ENCODE results near the gene CHCHD10. TPM values are rescaled to one million over a fixed set of nuclear protein-coding genes. Genes with fewer than 3 reads are reported as not detected.

Gene CHCHD10
- 10.1 and 16.9 TPM in 2 replicates for polyA plus RNA-seq (2011; rRNA removed)
- 14.2 and 34.2 TPM in 2 replicates for polyA minus RNA-seq (2011; rRNA and poly(A)+ RNA removed)

DNA sequence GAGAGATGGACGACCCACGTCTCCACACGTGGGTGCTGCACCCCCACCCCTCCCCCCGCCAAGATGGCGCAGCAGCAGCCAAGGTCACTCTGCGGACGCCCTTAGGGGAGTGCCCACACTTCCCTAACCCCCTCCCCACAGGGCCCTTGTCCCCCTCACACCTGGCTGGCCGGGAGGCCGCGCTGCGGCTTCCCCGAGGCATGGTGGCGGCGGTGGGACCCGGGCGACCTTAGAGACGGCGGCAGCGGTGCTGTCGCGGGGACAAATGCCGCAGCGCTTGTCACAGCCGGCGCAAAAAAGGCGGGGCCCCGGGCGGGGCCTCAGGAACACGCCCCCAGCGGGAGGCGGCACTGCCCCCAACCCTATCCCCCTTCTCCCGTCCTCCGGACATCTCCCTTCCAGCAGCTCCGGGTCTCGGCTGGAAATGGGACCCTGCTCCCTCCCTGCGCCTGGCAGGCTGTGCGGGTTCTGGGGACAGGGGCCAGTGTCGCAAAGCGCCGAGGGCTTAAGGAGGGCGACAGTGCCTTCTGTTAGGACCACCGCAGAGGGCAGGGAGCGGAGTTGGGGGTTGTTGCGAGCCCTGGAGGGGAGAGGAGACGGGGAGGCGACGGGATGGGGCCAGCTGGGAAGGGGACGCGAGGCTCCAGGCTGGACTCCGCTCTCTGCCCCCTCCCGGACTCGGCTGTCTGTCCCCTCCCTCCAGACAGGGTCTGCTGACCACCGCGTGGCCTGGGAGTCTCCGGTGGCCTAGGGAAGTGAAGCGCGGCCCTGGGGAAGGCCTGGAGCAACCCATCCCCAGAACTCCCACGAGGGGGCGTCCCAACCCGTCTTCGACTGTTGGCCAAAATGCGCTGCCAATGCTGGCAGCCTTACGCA lies at the start of gene CHCHD10:
Gene CHCHD10 (minus strand): TSS at position 300 of the 876 bp plus-strand sequence. CDS start 98 bp downstream, at position 202.
- no peak within 1 kb of the TSS for H3K27ac ChIP-seq (ENCODE audit: low read depth, low read length)
- H3K9me3 ChIP-seq (ENCODE audit: control insufficient read depth, insufficient read depth, low read length): no peaks in the 10 kb centered on the region
- TF ChIP-seq, protein P1, sequence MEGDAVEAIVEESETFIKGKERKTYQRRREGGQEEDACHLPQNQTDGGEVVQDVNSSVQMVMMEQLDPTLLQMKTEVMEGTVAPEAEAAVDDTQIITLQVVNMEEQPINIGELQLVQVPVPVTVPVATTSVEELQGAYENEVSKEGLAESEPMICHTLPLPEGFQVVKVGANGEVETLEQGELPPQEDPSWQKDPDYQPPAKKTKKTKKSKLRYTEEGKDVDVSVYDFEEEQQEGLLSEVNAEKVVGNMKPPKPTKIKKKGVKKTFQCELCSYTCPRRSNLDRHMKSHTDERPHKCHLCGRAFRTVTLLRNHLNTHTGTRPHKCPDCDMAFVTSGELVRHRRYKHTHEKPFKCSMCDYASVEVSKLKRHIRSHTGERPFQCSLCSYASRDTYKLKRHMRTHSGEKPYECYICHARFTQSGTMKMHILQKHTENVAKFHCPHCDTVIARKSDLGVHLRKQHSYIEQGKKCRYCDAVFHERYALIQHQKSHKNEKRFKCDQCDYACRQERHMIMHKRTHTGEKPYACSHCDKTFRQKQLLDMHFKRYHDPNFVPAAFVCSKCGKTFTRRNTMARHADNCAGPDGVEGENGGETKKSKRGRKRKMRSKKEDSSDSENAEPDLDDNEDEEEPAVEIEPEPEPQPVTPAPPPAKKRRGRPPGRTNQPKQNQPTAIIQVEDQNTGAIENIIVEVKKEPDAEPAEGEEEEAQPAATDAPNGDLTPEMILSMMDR (IDR thresholded peaks at IDR 0.05; ENCODE audit: low read depth, low read length): peak; percentile 79
- CTCF ChIA-PET: interaction anchor here (0.5 to 3.3 kb wide), 6 partner anchors 9 to 91 kb away, joined by 3 to 36 read pairs (median 4); no protein-coding TSS in a partner anchor
- no peak for DNase-seq (ENCODE audit: low read depth, low spot score)
- H3K4me3 ChIP-seq (ENCODE audit: low read depth, low read length): peak within 1 kb of the TSS; percentile 59
- POLR2A ChIA-PET: no interaction called here
- no peaks in the 10 kb centered on the region for H3K27me3 ChIP-seq (ENCODE audit: control insufficient read depth, insufficient read depth, low read length)

DNA sequence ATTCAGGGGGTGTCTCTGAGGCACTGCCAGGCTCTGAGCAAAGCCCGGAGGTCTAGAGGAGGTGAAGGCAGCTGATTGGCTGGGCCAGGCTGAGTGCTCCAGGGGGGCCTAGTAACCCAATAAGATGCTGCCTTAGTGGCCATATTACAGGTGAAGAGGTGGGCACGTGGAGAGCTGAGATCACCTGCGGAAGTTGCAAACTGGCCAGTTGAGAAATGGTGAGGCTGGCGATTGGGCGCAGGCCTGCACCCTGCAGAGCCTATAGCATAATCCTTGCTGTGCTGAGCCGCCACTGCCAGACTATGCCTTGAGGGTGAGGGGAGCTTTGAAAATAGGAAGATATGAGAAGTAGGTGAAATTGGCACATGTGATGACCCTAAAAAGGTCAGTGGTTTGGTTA lies 49.4 kb upstream of the CHCHD10 start:
- Histone ChIP-seq H3K27ac (ENCODE audit: low read depth, low read length) (no peak overlapping the region), H3K27me3 (ENCODE audit: control insufficient read depth, insufficient read depth, low read length) (no peaks in the 10 kb centered on the region), H3K9me3 (ENCODE audit: control insufficient read depth, insufficient read depth, low read length) (no peaks in the 10 kb centered on the region), H3K4me3 (ENCODE audit: low read depth, low read length) (no peak overlapping the region)
- TF ChIP-seq, protein P1 (IDR thresholded peaks at IDR 0.05; ENCODE audit: low read depth, low read length): no peak
- DNase-seq (ENCODE audit: low read depth, low spot score): no peak
- POLR2A ChIA-PET: no interaction called here
- CTCF ChIA-PET: no interaction called here

DNA sequence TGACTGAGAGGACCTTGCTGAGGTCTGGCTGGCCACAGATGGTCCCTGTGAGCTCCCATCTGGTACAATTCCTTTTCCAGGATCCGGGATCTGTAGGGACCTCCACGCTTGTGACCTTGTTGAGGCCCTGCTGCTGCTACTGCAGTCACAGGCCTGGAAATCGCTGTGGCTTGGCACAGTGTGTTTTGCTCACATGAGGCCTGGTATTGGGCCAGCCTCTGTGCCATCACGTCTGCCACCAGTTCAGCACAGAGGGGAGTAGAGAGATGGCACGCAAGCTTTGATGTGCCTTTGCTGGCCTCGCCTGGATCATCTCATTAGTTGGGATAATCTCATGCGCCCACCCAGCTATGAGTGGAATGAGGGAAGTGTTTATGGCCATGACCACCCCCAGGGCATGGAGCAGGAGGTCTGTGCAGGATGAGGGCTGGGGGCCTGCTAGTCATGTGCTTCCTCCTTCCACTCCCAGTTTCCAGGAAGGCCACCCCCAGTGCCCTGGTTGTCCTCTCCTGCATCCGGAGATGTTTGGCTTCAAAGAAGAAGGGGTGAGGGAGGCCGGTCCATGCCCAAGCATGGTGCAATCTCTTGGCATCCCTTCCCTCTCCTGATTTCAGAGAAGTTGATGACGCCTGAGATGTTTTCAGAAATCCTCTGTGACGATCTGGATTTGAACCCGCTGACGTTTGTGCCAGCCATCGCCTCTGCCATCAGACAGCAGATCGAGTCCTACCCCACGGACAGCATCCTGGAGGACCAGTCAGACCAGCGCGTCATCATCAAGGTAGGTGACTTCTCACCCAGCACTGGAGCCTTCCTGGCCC lies 48.6 kb upstream of the CHCHD10 start:
- TF ChIP-seq, protein P1 (IDR thresholded peaks at IDR 0.05; ENCODE audit: low read depth, low read length): no peak
- Histone ChIP-seq H3K9me3 (ENCODE audit: control insufficient read depth, insufficient read depth, low read length) (no peaks in the 10 kb centered on the region), H3K4me3 (ENCODE audit: low read depth, low read length) (no peak overlapping the region), H3K27me3 (ENCODE audit: control insufficient read depth, insufficient read depth, low read length) (no peaks in the 10 kb centered on the region), H3K27ac (ENCODE audit: low read depth, low read length) (no peak overlapping the region)
- ChIA-PET POLR2A (no interaction called here), CTCF (no interaction called here)
- no peak for DNase-seq (ENCODE audit: low read depth, low spot score)

GRCh38 chr22:23815541-23816155 lies 47.9 kb upstream of the CHCHD10 start:
- TF ChIP-seq, protein P1 (IDR thresholded peaks at IDR 0.05; ENCODE audit: low read depth, low read length): no peak
- Histone ChIP-seq H3K27me3 (ENCODE audit: control insufficient read depth, insufficient read depth, low read length) (no peaks in the 10 kb centered on the region), H3K9me3 (ENCODE audit: control insufficient read depth, insufficient read depth, low read length) (no peaks in the 10 kb centered on the region), H3K27ac (ENCODE audit: low read depth, low read length) (no peak overlapping the region), H3K4me3 (ENCODE audit: low read depth, low read length) (no peak overlapping the region)
- POLR2A ChIA-PET: no interaction called here
- DNase-seq (ENCODE audit: low read depth, low spot score): no peak
- CTCF ChIA-PET: no interaction called here
